Muscle layer of colon (tissue), 2 donors: ENCODE data around the gene FMN1.

ENCODE experiments used
- H3K27ac ChIP-seq: one replicate; pipeline ENCODE4 v1.7.0; 2013; ENCODE audit warnings: low read depth, mild to moderate bottlenecking, low read length, moderate library complexity
- H3K27me3 ChIP-seq, 2 donors: one replicate each; pipeline ENCODE4 v1.7.0; 2013; ENCODE audit warnings: low read length in 2 of 2, mild to moderate bottlenecking in 2 of 2; ENCODE audit not compliant: insufficient read depth in 2 of 2, control insufficient read depth in 1 of 2
- H3K36me3 ChIP-seq: one replicate; pipeline ENCODE4 v1.7.0; 2013; ENCODE audit warnings: mild to moderate bottlenecking, low read length; ENCODE audit not compliant: insufficient read depth
- H3K4me1 ChIP-seq: one replicate; pipeline ENCODE4 v1.7.0; 2013; ENCODE audit warnings: mild to moderate bottlenecking, low read length; ENCODE audit not compliant: insufficient read depth
- H3K4me3 ChIP-seq, 2 donors: one replicate each; pipeline ENCODE4 v1.7.0; 2013; ENCODE audit warnings: low read length in 2 of 2, low read depth in 1 of 2, mild to moderate bottlenecking in 1 of 2, moderate library complexity in 1 of 2
- H3K9ac ChIP-seq: one replicate; pipeline ENCODE4 v1.7.0; 2013; ENCODE audit warnings: low read length
- H3K9me3 ChIP-seq: one replicate; pipeline ENCODE4 v1.7.0; 2013; ENCODE audit warnings: mild to moderate bottlenecking, low read length
- donor health status: abdominal sarcoma.
- donor health status: Adenocarcinoma of cecum.

FMN1 gene

GRCh38 chr15:33152502-33153109 lies 41.9 kb downstream of the FMN1 start:
- H3K9ac ChIP-seq: no peak overlapping the region
- no peaks in the 10 kb centered on the region for H3K36me3 ChIP-seq
- H3K27me3 ChIP-seq: no peaks in the 10 kb centered on the region
- no peak overlapping the region for H3K27ac ChIP-seq
- no peak overlapping the region for H3K4me3 ChIP-seq
- H3K9me3 ChIP-seq: no peaks in the 10 kb centered on the region
- H3K4me1 ChIP-seq: no peaks in the 10 kb centered on the region

- H3K9ac ChIP-seq: no peak overlapping the region
- no peak overlapping the region for H3K4me3 ChIP-seq
- no peaks in the 10 kb centered on the region for H3K4me1 ChIP-seq
- H3K9me3 ChIP-seq: no peaks in the 10 kb centered on the region
- H3K27ac ChIP-seq: no peak overlapping the region
- H3K36me3 ChIP-seq: no peaks in the 10 kb centered on the region
- no peaks in the 10 kb centered on the region for H3K27me3 ChIP-seq
These were observed 43.5 kb downstream of the FMN1 start for GRCh38 chr15:33150971-33151370.

- Histone ChIP-seq H3K9me3 (no peaks in the 10 kb centered on the region), H3K27me3 (no peaks in the 10 kb centered on the region), H3K4me1 (no peaks in the 10 kb centered on the region), H3K4me3 (no peak overlapping the region), H3K27ac (no peak overlapping the region), H3K36me3 (no peaks in the 10 kb centered on the region), H3K9ac (no peak overlapping the region)
These were observed 44.0 kb downstream of the FMN1 start for GRCh38 chr15:33150431-33150941.

GRCh38 chr15:33149919-33150318 lies 44.6 kb downstream of the FMN1 start:
- Histone ChIP-seq H3K9ac (no peak overlapping the region), H3K9me3 (no peaks in the 10 kb centered on the region), H3K4me1 (no peaks in the 10 kb centered on the region), H3K4me3 (no peak overlapping the region), H3K36me3 (no peaks in the 10 kb centered on the region), H3K27me3 (no peaks in the 10 kb centered on the region), H3K27ac (no peak overlapping the region)

- no peaks in the 10 kb centered on the region for H3K27me3 ChIP-seq
- no peak overlapping the region for H3K27ac ChIP-seq
- H3K36me3 ChIP-seq: no peaks in the 10 kb centered on the region
- H3K9ac ChIP-seq: no peak overlapping the region
- H3K9me3 ChIP-seq: no peaks in the 10 kb centered on the region
- H3K4me1 ChIP-seq: no peaks in the 10 kb centered on the region
- H3K4me3 ChIP-seq: no peak overlapping the region
These were observed 46.3 kb downstream of the FMN1 start for GRCh38 chr15:33148129-33148751.

- Histone ChIP-seq H3K27ac (no peak overlapping the region), H3K4me3 (no peak overlapping the region), H3K9ac (no peak overlapping the region), H3K4me1 (no peaks in the 10 kb centered on the region), H3K27me3 (no peaks in the 10 kb centered on the region), H3K9me3 (no peaks in the 10 kb centered on the region), H3K36me3 (no peaks in the 10 kb centered on the region)
These were observed 48.5 kb downstream of the FMN1 start for GRCh38 chr15:33146051-33146450.

GRCh38 chr15:33145447-33145846 lies 49.1 kb downstream of the FMN1 start:
- no peaks in the 10 kb centered on the region for H3K4me1 ChIP-seq
- H3K4me3 ChIP-seq: no peak overlapping the region
- H3K9ac ChIP-seq: no peak overlapping the region
- H3K27ac ChIP-seq: no peak overlapping the region
- no peaks in the 10 kb centered on the region for H3K27me3 ChIP-seq
- H3K36me3 ChIP-seq: no peaks in the 10 kb centered on the region
- no peaks in the 10 kb centered on the region for H3K9me3 ChIP-seq

- no peaks in the 10 kb centered on the region for H3K36me3 ChIP-seq
- H3K9ac ChIP-seq: no peak overlapping the region
- no peaks in the 10 kb centered on the region for H3K9me3 ChIP-seq
- H3K4me3 ChIP-seq: no peak overlapping the region
- H3K27me3 ChIP-seq: no peaks in the 10 kb centered on the region
- no peak overlapping the region for H3K27ac ChIP-seq
- no peaks in the 10 kb centered on the region for H3K4me1 ChIP-seq
These were observed 51.8 kb downstream of the FMN1 start for GRCh38 chr15:33142708-33143107.

GRCh38 chr15:33138000-33138399 lies 56.5 kb downstream of the FMN1 start:
- Histone ChIP-seq H3K4me3 (no peak overlapping the region), H3K36me3 (no peaks in the 10 kb centered on the region), H3K27ac (no peak overlapping the region), H3K4me1 (peaks cover 8% of the 10 kb centered on the region), H3K27me3 (no peaks in the 10 kb centered on the region), H3K9ac (no peak overlapping the region), H3K9me3 (no peaks in the 10 kb centered on the region)

GRCh38 chr15:33137101-33137500 lies 57.4 kb downstream of the FMN1 start:
- H3K27ac ChIP-seq: no peak overlapping the region
- no peaks in the 10 kb centered on the region for H3K36me3 ChIP-seq
- peaks cover 8% of the 10 kb centered on the region for H3K4me1 ChIP-seq
- H3K9ac ChIP-seq: no peak overlapping the region
- H3K9me3 ChIP-seq: no peaks in the 10 kb centered on the region
- H3K4me3 ChIP-seq: no peak overlapping the region
- no peaks in the 10 kb centered on the region for H3K27me3 ChIP-seq

GRCh38 chr15:33136353-33136752 lies 58.2 kb downstream of the FMN1 start:
- H3K4me3 ChIP-seq: no peak overlapping the region
- no peak overlapping the region for H3K9ac ChIP-seq
- no peaks in the 10 kb centered on the region for H3K27me3 ChIP-seq
- peaks cover 8% of the 10 kb centered on the region for H3K4me1 ChIP-seq
- no peak overlapping the region for H3K27ac ChIP-seq
- no peaks in the 10 kb centered on the region for H3K36me3 ChIP-seq
- H3K9me3 ChIP-seq: no peaks in the 10 kb centered on the region

- H3K36me3 ChIP-seq: no peaks in the 10 kb centered on the region
- H3K27me3 ChIP-seq: no peaks in the 10 kb centered on the region
- H3K9me3 ChIP-seq: no peaks in the 10 kb centered on the region
- no peak overlapping the region for H3K27ac ChIP-seq
- H3K4me1 ChIP-seq: peaks cover 8% of the 10 kb centered on the region
- H3K9ac ChIP-seq: no peak overlapping the region
- H3K4me3 ChIP-seq: no peak overlapping the region
These were observed 59.1 kb downstream of the FMN1 start for GRCh38 chr15:33135355-33135781.
